Calu3 (cell line): Measurements from ENCODE around the gene RNF217. TPM values are rescaled to one million over a fixed set of nuclear protein-coding genes. Genes with fewer than 3 reads are reported as not detected.

Experiments
- BruUV-seq: library from RNA; stranded (reverse); fragments of 400-500 nt; replicated peaks from 2 replicates; lab custom pipeline; 2021; lab: Mats Ljungman, UMichigan
- CTCF ChIA-PET: fragments of 300-600 bp; sonication (Branson Sonifier 250); formaldehyde crosslinking; loops from one replicate; lab custom pipeline; 2022; ENCODE audit warnings: antibody characterized with exemption; lab: Charles Lee
- DNase-seq: peaks from one replicate; pipeline ENCODE4 v3.0.0; 2022
- H3K27ac Mint-ChIP-seq: one replicate; pipeline ENCODE4 v1.8.0; 2022; ENCODE audit warnings: mixed read lengths; ENCODE audit not compliant: unreplicated experiment
- H3K27me3 Mint-ChIP-seq: one replicate; pipeline ENCODE4 v1.8.0; 2022; ENCODE audit warnings: mixed read lengths; ENCODE audit not compliant: unreplicated experiment
- H3K36me3 Mint-ChIP-seq: one replicate; pipeline ENCODE4 v1.8.0; 2022; ENCODE audit warnings: mild to moderate bottlenecking, moderate library complexity, mixed read lengths; ENCODE audit not compliant: insufficient read depth, unreplicated experiment
- H3K4me1 Mint-ChIP-seq: one replicate; pipeline ENCODE4 v1.8.0; 2022; ENCODE audit warnings: mild to moderate bottlenecking, low read depth, mixed read lengths; ENCODE audit not compliant: unreplicated experiment
- H3K4me3 Mint-ChIP-seq: one replicate; pipeline ENCODE4 v1.8.0; 2022; ENCODE audit warnings: mild to moderate bottlenecking, low read depth, moderate library complexity, mixed read lengths; ENCODE audit not compliant: unreplicated experiment
- H3K9me3 Mint-ChIP-seq: one replicate; pipeline ENCODE4 v1.8.0; 2022; ENCODE audit warnings: low read depth, mixed read lengths; ENCODE audit not compliant: unreplicated experiment
- intact Hi-C: fragments of 100-400 bp; cut with micrococcal nuclease; formaldehyde crosslinking; loops from one replicate; pipeline ENCODE4 v1.10.0; 2022; ENCODE audit not compliant: unreplicated experiment
- total RNA-seq: library from RNA; stranded (reverse); gene quantifications from 2 replicates; pipeline ENCODE4 v1.2.3, GENCODE V29; 2022
- TF ChIP-seq, protein P1 (sequence below): fragments of 200-600 bp; IDR thresholded peaks from one replicate; pipeline ENCODE4 v1.8.0; 2022; ENCODE audit warnings: antibody characterized with exemption; ENCODE audit not compliant: unreplicated experiment

RNF217 gene
- total RNA-seq, 1 experiment from 2014 or later, result 15.4 TPM

DNA sequence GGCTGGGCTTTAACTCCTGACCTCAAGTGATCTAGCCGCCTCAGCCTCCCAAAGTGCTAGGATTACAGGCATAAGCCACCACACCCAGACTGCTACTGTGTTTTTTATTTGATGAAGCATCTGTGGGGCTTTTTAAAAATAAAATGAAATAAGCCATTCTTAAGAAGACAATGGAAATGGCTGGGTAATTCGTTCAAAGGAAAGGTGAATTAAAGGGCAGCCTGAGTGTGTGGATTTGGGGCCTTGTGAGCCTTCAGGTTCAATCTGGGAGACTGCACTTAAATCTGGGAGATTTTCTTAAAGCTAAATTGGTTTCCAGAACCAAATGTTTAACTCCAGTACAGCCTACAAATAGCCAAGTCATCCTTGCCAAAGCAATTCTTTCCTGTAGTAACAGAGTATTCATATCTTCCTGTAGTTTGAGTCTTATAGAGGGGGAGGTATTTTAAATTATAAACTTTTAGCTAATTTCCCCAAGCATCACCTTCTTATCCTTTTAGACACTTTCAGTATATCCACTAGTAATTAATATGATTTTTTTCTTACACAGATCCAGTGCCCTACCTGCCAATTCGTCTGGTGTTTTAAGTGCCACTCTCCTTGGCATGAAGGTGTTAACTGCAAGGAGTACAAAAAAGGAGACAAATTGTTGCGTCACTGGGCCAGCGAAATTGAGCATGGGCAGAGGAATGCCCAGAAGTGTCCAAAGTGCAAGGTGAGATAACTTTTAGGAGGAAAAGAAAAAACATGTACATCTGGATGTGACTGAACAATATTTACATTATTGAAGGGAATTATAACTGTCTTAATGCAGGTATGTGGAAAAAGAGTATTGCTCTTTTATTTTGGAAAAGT lies 95.4 kb downstream of the RNF217 start:
- Mint-ChIP-seq H3K4me1 (no peaks in the 10 kb centered on the region), H3K36me3 (no peaks in the 10 kb centered on the region), H3K9me3 (no peaks in the 10 kb centered on the region), H3K4me3 (no peak overlapping the region), H3K27me3 (no peaks in the 10 kb centered on the region), H3K27ac (no peak overlapping the region)
- DNase-seq, result no peak
- BruUV-seq, result no TSS peak
- intact Hi-C loops, result no loop called here
- CTCF ChIA-PET, result no interaction called here
- TF ChIP-seq, protein P1, sequence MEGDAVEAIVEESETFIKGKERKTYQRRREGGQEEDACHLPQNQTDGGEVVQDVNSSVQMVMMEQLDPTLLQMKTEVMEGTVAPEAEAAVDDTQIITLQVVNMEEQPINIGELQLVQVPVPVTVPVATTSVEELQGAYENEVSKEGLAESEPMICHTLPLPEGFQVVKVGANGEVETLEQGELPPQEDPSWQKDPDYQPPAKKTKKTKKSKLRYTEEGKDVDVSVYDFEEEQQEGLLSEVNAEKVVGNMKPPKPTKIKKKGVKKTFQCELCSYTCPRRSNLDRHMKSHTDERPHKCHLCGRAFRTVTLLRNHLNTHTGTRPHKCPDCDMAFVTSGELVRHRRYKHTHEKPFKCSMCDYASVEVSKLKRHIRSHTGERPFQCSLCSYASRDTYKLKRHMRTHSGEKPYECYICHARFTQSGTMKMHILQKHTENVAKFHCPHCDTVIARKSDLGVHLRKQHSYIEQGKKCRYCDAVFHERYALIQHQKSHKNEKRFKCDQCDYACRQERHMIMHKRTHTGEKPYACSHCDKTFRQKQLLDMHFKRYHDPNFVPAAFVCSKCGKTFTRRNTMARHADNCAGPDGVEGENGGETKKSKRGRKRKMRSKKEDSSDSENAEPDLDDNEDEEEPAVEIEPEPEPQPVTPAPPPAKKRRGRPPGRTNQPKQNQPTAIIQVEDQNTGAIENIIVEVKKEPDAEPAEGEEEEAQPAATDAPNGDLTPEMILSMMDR, result no peak

DNA sequence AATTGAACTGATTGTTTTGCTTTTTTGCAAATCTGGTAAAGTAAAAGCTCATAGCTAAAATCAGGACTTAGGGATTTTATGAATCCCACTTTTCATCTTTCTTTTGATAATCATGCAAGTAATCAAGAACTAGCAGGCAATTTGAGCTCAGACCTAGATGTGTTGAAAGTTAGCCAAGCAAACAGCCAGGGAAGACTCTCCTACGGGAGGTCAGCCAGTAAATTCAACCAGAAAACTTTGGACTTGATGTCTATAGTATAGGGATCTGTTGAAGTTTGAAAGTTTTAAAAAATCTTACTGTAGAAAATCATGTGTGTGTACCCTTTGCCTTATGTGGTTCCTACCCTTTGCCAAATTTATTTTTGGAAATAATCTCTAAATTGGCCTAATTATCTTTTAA lies 96.3 kb downstream of the RNF217 start:
- Mint-ChIP-seq H3K27ac (no peak overlapping the region), H3K27me3 (no peaks in the 10 kb centered on the region), H3K4me3 (no peak overlapping the region), H3K4me1 (no peaks in the 10 kb centered on the region), H3K36me3 (no peaks in the 10 kb centered on the region), H3K9me3 (no peaks in the 10 kb centered on the region)
- intact Hi-C loops, result no loop called here
- CTCF ChIA-PET, result no interaction called here
- DNase-seq, result no peak
- BruUV-seq, result no TSS peak
- TF ChIP-seq, protein P1, result no peak

DNA sequence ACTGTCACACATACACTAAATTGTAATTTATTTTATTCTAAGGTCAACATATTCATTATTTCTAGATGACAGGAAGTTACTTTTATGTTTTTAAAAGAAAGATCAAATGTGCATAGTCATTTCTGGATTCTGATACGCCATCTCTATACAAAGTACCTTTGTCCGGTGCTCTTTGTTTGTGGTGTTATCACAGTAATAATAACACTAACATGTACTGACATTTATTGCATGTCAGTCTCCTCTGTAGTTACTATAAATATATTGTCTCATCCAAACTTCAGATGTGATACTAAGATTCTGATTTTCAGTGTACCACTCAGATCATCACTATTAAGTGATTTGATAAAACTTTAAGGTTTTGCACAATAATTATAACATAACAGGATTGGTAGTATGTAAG lies 101.1 kb downstream of the RNF217 start:
- Mint-ChIP-seq H3K4me1 (no peaks in the 10 kb centered on the region), H3K27me3 (no peaks in the 10 kb centered on the region), H3K4me3 (no peak overlapping the region), H3K36me3 (no peaks in the 10 kb centered on the region), H3K9me3 (no peaks in the 10 kb centered on the region), H3K27ac (no peak overlapping the region)
- TF ChIP-seq, protein P1, result no peak
- DNase-seq, result no peak
- intact Hi-C loops, result no loop called here
- BruUV-seq, result no TSS peak
- CTCF ChIA-PET, result no interaction called here

DNA sequence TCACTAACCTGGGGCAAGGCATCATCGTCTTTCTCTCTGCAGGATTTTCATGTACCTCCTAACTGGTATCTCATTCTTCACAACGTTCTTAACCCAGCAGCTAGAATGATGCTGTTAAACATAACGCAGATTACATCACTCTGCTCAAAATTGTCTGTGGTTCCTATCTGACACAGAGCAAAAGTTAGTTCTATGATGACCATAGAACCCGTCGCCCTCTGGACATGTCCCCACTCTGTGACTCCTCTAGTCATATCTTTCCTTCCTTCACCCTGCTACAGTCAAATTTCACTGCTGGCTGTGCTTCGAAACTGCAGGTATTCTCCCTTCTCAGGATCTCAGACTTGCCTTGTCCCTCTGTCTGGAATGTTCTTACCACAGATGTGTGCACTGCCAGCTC lies 103.9 kb downstream of the RNF217 start:
- CTCF ChIA-PET, result no interaction called here
- TF ChIP-seq, protein P1, result no peak
- no peaks in the 10 kb centered on the region for H3K9me3 Mint-ChIP-seq
- no peak overlapping the region for H3K4me3 Mint-ChIP-seq
- H3K4me1 Mint-ChIP-seq, result no peaks in the 10 kb centered on the region
- DNase-seq, result no peak
- no peaks in the 10 kb centered on the region for H3K36me3 Mint-ChIP-seq
- no peak overlapping the region for H3K27ac Mint-ChIP-seq
- BruUV-seq, result no TSS peak
- intact Hi-C loops, result no loop called here
- no peaks in the 10 kb centered on the region for H3K27me3 Mint-ChIP-seq
